CD4-positive, alpha-beta T cell treated with Interleukin-1 beta for 1 hour (primary cell): ENCODE results near the gene GNB2.
"Not testable (repeated sequence)": the region's sequence is repeated elsewhere in the genome, so short reads cannot be mapped to it uniquely, and the experiment has no call there.

Experiments used
- DNase-seq, 2 donors: peaks; one replicate each; pipeline ENCODE4 v3.0.0-alpha.2; 2020 to 2022

Gene GNB2

DNA sequence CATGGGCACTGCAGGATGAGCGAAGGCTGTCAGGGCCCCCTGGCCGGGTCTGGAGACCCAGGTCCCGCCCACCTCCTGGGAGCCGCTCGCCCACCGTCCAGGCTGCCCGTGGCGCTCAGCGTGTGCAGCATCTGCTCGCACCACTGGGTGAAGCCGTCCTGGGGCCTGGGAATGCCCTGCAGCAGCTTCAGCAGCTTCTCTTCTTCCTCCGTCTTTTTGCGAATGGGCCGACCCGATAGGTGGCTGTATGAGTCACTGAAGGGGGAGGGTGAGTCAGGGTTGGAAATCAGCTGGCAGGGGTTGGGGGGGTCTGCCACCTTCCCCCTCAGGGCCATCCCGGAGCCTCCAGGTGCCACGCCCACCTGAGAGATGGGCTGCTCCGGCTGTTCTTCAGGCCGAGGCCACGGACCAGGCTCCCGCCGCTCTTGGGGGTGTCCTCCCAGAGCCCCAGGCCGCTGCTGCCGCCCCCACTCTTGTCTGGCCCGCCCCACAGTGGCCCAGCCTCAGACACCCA is 8.7 kb downstream of the GNB2 start:
- DNase-seq = no peak

DNA sequence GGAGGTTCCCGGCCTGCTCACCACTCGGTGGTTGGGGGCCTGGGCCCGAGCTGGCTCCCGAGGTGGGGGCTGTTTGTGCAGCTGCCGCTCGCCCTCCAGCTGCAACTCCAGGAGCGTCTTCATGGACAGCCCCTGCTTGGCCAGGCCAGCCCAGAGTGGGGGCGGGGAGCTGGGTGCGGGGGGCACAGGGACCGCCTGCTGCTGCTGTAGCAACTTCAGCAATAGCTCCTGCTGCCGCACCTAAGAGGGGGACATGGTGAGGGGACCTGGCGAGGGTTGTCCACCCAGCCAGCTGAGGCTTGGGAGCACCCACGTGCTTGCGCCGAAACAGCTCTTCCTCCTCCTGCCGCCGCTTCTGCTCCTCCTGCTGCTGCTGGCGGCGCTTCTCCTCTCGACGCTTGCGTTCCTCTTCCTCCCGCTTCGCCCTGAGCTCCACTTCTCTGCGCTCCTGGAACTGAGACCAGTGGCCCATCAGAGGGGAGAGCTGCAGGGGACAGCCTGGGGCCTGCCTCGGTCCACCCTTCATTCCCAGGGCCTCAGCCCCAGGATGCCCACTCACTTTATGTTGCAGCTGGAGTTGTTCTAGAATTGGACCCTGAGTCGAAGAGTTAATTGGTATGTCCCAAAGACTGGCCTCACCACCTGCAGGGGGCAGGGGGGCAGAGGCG is 9.6 kb downstream of the GNB2 start:
- no peak for DNase-seq

DNA sequence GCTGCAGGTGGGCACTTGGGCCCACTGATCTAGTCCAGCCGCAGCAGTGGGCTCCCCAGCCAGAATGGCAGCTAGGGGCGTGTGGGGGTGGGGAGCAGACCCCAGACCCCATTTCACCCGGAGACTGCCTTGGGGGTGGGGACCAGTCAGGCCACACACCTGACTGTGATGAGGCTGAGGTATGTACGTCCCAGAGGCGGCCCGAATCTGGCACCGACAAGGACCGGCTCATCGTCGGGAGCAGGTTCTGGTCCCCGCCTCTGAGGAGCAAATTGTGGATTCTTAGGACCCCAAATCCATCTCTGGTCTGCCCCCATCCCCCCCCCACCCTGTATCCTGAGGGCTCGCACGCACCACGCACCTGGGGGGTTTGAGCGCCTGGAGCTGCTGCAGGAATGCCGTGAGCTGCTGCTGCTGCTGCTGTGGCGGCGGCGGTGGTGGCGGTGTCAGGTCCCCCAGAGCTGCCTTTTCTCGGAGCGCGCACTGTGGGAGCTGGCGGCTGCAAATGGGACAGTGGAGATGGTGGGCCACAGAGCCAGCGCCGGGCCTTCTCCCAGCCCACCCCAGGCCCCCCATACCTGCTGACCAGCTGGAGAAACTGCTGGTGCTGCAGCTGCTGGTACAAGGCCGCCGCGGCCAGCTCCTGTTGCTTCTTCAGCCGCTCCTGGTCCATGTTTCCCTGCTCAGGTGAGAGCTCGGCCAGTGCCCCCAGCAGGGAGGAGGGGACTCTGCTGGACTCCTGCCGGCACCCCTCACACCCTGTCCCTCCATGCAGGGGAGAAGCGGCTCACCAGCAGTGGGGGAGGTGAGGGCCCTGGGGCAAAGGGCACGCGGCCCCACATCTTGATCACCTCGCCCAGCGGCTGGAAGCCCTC is 10.4 kb downstream of the GNB2 start:
- no peak for DNase-seq

DNA sequence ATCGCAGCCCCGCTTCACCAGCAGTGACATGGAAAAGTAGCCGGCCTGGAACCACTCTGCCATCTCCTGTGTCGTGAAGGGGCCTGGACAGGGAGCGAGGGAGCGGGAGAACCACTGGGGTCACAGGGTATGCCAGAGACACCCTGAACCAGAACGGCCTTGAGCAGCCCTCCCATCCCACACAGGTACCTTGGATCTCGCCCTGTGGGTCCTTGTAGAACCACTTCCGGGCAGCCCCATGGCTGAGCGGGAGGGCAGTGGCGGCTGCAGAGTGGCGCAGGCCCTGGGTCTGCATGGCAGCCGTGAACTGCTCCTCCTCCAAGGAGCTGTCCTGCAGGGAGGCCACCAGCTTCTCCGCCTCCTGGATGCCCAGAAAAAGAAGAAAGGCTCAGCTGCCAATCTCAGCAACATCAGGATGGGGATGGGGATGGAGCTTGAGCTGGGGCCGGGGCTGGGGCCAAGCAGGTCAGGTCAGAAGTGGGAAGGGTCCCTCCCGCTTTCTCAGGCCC is 11.0 kb downstream of the GNB2 start:
- DNase-seq = no peak

DNA sequence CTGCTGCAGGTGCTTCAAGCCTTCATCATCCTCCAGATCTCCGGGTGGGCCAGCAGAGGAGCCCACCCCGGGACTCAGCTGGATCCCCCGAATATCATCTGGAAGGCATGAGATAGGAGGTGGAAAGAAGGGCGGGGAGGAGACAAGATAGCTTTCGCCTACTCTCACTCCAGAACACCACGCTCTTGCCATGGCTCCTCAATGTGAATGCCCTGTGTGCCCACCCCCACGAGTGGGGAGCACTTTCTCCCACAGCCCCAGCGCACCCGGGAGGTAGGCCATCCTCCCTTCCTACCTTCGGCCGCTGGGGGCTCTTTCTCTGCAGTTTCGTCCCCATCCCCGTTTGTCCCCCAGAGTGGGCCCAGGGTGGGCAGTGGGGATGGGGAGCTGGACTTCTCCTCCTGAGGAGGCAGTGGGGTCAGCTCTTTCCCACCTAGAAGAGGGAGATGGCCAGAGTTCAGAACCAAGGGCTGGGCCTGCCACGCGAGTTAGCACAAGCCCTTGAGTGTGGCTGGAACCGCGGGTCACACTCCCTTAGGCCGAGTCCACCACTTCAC is 11.6 kb downstream of the GNB2 start:
- DNase-seq = no peak

DNA sequence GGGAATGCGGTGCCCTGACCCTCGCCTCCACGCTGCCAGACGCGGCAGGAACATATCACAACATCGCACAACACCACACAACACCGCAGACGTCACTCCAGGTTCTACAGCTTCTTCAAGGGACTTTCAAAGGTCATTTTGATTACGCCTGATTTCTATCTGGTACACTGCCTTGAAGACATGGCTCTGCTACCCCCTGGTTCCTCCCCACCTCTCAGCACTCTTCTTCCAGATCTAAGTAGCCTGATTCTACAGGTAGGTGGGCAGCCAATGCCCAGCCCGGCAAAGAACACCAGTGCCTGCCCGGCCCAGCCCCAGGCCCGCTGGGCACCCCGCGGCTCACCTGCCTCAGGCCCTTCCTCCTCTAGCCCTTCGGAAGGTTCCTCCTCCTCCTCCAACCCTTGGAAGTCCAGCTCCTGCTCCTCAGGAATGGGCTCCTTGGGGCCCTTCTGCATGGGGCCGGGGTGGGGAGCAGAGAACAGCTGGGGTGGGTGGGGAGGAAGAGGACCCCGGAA is 12.1 kb downstream of the GNB2 start:
- no peak for DNase-seq

DNA sequence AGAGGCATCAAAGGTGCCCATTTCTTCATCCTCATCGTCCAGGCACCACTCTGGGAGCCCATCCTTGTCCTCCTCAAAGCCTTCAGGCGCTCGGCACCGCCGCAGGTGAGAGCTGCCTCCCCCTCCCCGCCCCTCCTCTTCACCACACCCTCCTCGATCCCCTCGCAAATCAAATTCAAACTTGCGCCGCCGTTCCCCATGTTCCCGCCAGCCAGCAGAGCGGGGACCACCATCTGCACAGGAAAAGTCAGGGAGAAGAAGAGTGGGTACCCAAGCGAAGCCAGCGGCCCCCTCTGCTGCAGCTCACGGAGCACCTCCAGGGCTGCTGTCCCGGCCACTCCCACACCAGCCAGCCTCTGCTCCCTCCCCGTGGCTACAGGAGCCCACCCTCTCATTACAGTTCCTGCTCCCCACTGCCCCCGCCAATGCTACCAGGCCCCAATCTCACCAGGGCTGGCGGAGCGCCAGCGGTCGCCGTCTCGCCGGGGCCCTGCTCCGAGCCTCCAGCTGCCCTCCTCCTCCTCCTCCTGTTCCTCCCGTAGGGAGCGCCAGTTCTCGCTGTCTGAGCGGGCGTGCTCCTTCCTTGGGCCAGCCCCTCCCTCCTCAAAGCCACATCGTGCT is 12.8 kb downstream of the GNB2 start:
- no peak for DNase-seq

DNA sequence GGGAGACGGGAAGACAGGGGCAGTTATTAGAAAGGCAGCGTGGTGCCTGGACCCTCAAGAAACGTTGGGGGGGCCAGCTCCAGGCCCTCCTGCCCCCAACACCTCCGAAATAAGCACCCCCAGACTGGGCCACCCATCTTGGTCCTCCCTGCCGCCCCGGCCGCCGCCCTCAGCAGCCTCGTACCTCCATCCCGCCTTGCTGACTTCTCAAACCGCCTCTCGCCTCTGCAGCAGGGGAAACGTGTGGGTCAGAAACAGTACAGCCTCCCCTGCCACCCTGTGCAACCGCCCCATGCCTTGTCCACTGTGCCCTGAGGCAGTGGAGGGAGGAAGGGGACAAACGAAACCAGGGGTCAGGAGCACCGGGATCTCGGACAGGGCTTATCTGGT is 13.3 kb downstream of the GNB2 start:
- DNase-seq = no peak

DNA sequence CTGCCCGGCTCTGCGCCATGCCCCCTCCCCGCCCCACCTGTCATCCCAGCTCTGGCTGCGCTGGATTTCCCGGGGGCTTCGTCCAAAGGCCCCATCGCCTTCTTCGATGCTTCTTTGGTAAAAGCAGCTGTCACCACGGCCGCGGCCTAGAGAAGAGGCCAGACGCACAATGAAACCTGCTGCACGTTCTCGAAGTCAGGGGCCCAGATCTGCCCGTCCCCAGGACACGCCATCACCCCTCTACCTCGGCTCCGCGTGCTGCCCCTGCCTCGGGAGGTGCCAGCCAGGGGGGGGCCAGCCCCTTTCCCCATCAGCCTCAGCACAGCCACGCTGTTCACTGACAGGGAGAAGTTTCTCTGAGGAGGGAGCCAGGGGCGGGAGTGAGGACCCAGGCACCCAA is 13.7 kb downstream of the GNB2 start:
- DNase-seq = no peak

DNA sequence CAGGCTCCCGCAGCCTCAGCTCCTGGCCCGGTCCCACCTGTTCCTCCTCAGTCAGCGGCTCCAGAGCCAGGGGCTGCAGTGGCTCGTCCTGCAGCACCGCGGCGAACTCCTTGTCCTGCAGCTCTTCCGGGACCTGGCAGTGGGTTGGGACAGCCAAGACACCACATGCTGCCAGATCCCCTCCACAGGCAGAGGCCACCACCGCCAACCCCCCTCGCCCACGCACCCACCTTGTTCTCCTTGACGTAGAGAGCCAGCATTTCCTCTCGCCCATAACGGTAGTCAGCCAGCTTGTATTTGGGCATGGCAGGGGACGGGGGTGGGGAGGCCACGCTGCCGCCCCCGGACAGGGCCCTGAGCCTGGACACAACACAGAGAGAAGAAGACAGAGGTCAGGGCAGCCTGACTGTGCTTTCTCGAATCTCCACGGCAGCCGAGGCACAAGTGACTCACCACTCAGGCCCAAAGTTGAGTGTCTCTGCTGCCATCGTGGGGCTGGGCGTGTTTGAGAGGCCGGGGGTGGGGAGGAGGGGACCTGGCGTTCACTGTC is 14.3 kb downstream of the GNB2 start:
- no peak for DNase-seq

DNA sequence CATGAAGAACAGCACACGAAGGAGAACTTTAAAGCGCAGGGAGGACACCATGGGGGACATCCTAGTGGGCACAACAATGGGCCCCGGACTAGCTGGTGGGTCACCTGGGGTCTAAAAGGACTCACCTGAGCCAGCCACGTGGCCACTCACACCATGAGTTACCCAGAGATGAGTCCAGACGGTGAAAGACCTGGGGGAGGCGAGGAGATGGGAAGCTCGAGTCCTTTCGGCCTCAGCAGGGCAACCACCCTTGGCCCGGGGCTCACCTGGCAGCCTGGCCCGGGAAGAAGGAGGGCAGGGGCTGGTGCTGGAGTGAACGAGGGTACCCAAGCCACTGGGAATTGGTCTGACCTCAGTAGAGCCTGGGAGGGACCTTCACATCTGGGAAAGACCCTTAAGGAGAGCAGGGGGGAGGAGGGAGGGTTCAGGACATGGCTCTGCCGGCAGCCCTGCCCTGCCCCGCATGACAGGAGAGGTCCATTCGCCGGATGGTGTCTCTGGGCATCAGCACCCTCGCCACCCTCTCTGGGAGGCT is 14.9 kb downstream of the GNB2 start:
- no peak for DNase-seq

DNA sequence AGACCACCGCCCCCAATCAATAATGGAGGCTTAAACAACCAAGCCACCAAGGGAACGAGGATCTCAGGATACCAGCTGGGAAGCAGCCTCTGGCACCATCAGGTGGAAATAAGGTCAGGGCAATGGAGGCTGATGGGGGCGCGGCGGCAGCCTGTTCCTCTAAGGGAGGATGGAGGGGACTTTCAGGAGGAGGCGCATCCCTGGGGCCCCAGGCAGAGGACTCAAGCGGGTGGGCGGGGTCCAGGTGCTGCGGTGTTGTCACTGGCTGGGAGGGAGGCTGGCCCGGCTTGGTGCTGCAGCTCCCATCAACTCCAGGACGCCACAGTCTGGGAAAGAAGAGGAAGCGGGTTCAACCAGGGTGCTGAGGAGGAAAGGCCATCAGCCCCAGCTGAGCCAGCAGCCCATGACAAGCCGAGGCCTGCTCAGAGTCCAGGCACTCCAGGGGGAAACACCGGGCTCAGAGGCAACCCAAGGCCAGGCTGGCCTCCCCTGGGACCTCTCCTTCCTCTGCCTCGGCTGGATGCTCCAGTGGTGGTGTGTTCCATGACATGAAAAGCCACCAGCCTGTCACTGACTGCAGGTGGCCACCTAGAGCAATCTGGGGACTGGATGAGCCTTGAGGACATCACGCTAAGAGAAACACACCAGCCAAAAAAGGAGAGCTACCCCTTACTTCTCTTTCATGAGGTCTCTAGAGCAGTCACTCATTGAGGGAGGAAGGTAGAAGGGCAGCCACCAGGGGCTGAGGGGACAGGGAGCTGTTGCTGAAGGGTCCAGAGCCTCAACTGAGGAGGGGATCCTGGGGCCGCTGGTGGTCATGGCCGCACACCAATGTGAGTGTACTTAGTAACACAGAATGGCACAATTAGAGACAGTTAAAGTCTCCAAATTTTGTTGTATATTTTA is 15.9 kb downstream of the GNB2 start:
- no peak for DNase-seq

DNA sequence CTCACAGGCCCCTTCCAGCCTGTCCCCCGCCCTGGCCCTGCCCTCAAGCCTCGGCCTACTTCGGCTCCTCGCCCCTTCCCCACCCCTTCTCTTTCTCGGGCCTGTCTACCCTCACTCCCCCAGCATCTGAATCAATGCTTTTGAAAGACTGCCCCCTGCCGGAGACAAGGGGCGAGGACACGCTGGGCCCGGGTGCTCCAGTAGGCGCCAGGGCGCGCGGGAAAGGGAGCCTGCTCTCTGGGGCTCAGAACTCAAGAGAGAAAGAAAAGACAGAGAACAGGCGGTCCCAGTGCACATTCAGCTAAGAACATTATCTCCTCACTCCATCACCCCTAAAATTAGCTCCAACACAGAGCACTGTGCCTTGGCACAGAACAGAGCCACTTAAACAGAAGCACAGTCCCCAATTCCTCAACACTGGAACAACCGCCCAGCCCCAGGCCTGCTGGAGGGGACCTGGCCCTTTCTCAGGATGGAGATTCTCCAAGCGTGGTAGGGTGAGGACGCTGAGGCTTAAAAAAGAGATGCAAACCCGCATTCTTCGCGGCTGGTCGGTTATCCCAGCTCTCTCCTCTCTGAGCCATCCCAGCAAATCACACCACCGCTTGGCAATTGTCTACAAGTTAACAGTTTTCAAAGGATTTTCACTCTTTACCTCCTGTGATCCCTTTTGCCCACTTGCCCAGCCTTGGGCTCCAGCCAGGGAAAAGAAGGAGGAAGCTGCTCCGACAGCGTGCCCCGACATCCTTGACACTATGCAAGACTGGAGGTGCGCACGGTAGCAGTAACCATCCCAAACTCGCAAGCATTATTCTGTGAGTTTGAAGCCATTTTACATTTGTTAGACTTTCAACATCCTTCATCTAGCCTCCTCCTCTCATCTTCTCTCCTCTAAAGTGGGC is 18.4 kb downstream of the GNB2 start:
- DNase-seq = peak; percentile 78 to 86

DNA sequence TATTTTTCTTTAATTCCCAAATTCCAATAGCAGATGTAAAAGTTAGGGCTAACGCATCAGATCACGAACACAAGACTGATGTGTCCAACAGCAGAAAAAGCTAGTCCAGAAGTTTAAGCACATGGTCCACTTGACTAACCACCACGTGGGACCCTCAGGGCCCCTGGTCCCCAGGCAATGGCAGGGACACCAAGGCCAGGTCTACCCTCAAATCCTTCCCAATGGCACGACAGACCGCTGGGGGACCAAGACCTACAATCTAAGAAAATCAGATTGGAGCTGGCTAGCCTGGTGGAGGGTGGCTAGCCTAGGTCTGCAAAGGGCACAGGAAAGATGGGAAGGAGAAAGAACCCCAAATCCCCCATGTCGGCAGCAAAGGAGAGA is 19.0 kb downstream of the GNB2 start:
- no peak for DNase-seq

DNA sequence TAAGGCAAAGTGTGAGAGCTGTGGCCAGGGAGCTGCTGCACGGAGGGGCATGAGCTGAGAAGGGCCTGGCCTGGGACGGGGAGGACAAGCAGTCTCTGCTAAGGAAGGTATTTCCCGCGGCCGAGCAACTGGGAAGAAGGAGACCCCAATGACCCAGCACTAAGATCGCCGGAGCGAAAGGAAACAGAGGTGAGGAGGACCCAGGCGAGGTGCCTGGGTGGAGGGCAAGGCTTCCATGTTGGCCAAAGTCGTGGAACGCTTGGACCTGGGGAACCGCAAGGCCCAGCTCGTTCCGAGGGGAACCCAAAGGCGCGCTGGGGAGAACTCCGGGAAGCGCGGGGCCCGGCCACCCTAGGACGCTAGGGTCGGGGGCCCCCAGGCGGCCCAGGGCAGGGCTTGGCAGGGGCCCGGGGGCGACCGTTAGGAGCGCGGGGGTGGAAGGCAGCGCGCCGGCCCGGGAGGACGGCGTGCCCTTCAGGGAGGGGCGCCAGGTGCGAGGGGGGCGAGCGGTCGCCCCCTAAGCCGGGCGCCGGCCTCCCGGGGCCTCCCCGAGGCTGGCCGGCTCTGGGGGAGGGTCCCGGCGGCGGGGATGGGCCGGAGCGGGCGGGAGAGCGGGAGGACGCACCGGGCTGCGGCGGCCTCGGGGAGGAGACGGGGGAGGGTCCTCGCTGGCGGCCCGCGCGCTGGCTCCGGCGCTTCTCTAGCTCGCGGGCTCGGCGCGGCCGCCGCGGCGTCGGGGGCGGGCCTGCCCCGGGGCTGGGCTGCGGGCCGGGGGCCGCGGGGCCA is 20.0 kb downstream of the GNB2 start:
- no peak for DNase-seq

DNA sequence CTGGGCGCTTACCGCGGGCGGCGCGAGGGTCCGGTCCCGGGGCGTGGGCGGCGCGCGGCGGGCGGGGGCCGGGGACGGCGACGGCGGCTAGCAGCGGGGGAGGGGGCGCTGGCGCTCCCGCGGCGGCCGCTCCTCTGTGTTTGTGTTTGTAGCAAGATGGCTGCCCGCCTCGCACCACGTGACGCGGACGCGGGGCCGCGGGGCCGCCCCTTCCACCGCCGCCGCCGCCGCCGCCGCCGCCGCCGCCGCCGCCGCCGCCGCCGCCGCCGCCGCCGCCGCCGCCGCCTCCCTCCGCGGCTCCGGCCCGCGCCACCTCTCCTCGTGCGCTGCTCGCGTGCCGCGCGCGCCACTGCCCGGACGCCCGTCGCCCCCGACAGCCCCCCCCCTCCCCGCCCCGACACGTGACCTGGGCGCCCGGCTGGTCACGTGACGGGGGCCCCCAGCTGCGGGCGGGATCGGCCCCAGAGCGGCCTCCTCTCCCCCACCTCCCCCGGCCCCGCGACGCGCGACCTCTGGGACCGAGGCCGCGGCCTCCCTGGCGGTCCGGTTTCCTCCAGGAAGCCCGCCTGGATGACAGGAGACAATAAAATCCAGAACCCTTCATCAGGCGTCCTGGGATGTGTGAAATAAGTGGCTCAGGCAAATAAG is 20.7 kb downstream of the GNB2 start, which contains the start of gene GIGYF1:
GIGYF1 (minus strand) TSS at position 153 of the 648 bp plus-strand sequence. CDS start 6,012 bp downstream, outside the sequence.
- DNase-seq = peak; percentile 71 to 76

DNA sequence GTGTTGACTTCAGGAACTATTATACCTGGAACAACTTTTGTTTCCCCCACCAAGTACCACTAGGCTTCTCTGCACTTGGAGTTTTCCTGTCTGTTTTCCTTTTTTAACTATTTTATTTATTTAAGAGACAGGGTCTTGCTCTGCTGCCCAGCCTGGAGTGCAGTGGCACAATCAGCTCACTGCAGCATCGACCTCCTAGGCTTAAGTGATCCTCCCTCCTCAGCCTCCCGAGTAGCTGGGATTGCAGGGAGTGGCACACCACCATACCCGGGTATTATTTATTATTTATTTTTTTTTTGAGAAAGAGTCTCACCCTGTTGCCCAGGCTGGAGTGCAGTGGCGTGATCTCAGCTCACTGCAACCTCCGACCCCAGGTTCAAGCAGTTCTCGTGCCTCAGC is 22.6 kb downstream of the GNB2 start:
- DNase-seq = no peak

DNA sequence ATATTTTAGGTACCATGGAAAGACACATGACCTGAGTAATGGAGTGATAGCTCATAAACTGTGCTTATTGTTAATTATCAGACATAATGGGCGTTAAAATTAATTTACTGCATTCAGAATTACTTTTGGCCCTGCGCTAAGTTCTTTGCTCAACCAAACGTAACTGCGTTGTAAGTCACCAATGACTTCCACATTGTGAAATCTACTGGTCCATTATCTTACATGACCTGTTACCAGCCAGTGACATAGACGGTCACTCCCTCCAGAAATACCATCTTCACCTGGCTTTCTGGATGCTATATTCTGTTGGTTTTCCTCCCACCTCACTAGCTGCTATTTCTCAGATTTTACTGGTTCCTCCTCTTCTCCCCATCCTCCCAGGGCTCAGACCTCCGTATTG is 25.5 kb downstream of the GNB2 start:
- DNase-seq = no peak

DNA sequence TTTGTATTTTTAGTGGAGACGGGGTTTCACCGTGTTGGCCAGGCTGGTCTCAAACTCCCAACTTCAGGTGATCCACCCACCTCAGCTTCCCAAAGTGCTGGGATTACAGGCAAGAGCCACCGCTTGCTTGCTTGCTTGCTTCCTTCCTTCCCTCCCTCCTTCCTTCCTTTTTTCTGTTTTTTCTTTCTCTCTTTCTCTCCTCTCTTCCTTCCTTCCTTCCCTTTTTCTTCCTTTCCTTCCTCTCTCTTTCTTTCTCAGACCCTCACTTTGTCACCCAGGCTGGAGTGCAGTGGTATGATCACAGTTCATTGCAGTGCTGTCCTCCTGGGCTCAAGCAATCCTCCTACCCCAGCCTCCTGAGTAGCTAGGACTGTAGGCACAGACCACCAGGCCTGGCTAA is 27.5 kb downstream of the GNB2 start:
- DNase-seq = not testable (repeated sequence)
